Neural crest cell (in vitro differentiated cells): Measurements from ENCODE around the gene B3GALNT2. TPM values are rescaled to one million over a fixed set of nuclear protein-coding genes. Genes with fewer than 3 reads are reported as not detected.

ENCODE experiments used
- DNase-seq: peaks from one replicate; pipeline ENCODE4 v3.0.0; 2021; ENCODE audit warnings: low read depth, mixed read lengths, low spot score
- H3K27ac Mint-ChIP-seq: one replicate; pipeline ENCODE4 v1.8.0; 2021; ENCODE audit warnings: mild to moderate bottlenecking, mixed read lengths; ENCODE audit not compliant: unreplicated experiment
- H3K27me3 Mint-ChIP-seq: 2 replicates; pipeline ENCODE4 v1.8.0; 2021; ENCODE audit warnings: low read depth, mild to moderate bottlenecking, mixed read lengths
- H3K36me3 Mint-ChIP-seq: 2 replicates; pipeline ENCODE4 v1.8.0; 2021; ENCODE audit warnings: low read depth, mild to moderate bottlenecking, mixed read lengths
- H3K4me1 Mint-ChIP-seq: 2 replicates; pipeline ENCODE4 v1.8.0; 2021; ENCODE audit warnings: mixed read lengths
- H3K4me3 Mint-ChIP-seq: one replicate; pipeline ENCODE4 v1.8.0; 2021; ENCODE audit warnings: mild to moderate bottlenecking, mixed read lengths
- H3K9me3 Mint-ChIP-seq: 2 replicates; pipeline ENCODE4 v1.8.0; 2021; ENCODE audit warnings: mixed read lengths
- CTCF ChIP-seq: fragments of 200-600 bp; sonication (generic); conservative IDR thresholded peaks from 2 replicates; pipeline ENCODE4 v1.5.0; 2021; ENCODE audit warnings: antibody characterized with exemption, mild to moderate bottlenecking
- total RNA-seq: library from RNA; stranded (reverse); gene quantifications from 2 replicates; pipeline ENCODE4 v1.2.1, GENCODE V29; 2021

The B3GALNT2 gene
- total RNA-seq, 1 donor from 2014 or later: 29.5 TPM

- Mint-ChIP-seq H3K27me3 (no peaks in the 10 kb centered on the region), H3K36me3 (peaks cover 2% of the 10 kb centered on the region), H3K27ac (no peak overlapping the region), H3K4me1 (peaks cover 9% of the 10 kb centered on the region), H3K4me3 (no peak overlapping the region), H3K9me3 (no peaks in the 10 kb centered on the region)
- no peak for DNase-seq
- TF ChIP-seq CTCF: no peak
Observed at GRCh38 chr1:235410467-235410866, 93.8 kb downstream of the B3GALNT2 start.

GRCh38 chr1:235409042-235409820 is 95.0 kb downstream of the B3GALNT2 start:
- peaks cover 6% of the 10 kb centered on the region for H3K4me1 Mint-ChIP-seq
- H3K27me3 Mint-ChIP-seq: no peaks in the 10 kb centered on the region
- no peak overlapping the region for H3K4me3 Mint-ChIP-seq
- peak overlapping the region; percentile 19 for H3K27ac Mint-ChIP-seq
- no peaks in the 10 kb centered on the region for H3K9me3 Mint-ChIP-seq
- DNase-seq: no peak
- H3K36me3 Mint-ChIP-seq: no peaks in the 10 kb centered on the region
- no peak for TF ChIP-seq CTCF

GRCh38 chr1:235408503-235408960 is 95.7 kb downstream of the B3GALNT2 start:
- Mint-ChIP-seq H3K9me3 (no peaks in the 10 kb centered on the region), H3K36me3 (no peaks in the 10 kb centered on the region), H3K27ac (no peak overlapping the region), H3K27me3 (no peaks in the 10 kb centered on the region), H3K4me1 (peaks cover 6% of the 10 kb centered on the region), H3K4me3 (no peak overlapping the region)
- TF ChIP-seq CTCF: no peak
- DNase-seq: no peak

GRCh38 chr1:235407419-235407818 is 96.8 kb downstream of the B3GALNT2 start:
- Mint-ChIP-seq H3K27ac (no peak overlapping the region), H3K4me3 (no peak overlapping the region), H3K9me3 (no peaks in the 10 kb centered on the region), H3K36me3 (no peaks in the 10 kb centered on the region), H3K27me3 (no peaks in the 10 kb centered on the region), H3K4me1 (peaks cover 6% of the 10 kb centered on the region)
- no peak for TF ChIP-seq CTCF
- no peak for DNase-seq

DNA sequence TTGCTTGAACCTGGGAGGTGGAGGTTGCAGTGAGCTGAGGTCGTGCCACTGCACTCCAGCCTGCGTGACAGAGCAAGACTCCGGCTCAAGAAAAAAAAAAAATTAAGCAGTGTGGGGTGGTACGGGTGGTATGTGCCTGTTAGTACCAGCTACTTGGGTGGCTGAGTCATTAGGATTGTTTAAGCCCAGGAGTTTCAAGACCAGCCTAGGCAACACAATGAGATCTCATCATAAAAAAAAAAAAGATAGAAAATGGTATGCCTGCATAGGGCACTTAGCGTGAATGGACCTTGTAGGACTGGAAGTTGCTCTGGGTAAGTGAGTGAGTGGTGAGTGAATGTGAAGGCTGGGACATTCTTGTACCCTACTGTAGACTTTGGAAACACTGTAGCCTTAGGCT is 100.1 kb downstream of the B3GALNT2 start:
- Mint-ChIP-seq H3K4me3 (no peak overlapping the region), H3K36me3 (peaks cover 2% of the 10 kb centered on the region), H3K27me3 (no peaks in the 10 kb centered on the region), H3K9me3 (no peaks in the 10 kb centered on the region), H3K27ac (peak overlapping the region; percentile 19), H3K4me1 (peaks cover 5% of the 10 kb centered on the region)
- TF ChIP-seq CTCF: no peak
- no peak for DNase-seq
